ENCODE data around the gene KLF7.
"Not testable (repeated sequence)": the region's sequence is repeated elsewhere in the genome, so short reads cannot be mapped to it uniquely, and the experiment has no call there.

Gene KLF7

GRCh38 chr2:207049122-207049521, 116.6 kb downstream of the KLF7 start:
- no peak for DNase-seq

DNA sequence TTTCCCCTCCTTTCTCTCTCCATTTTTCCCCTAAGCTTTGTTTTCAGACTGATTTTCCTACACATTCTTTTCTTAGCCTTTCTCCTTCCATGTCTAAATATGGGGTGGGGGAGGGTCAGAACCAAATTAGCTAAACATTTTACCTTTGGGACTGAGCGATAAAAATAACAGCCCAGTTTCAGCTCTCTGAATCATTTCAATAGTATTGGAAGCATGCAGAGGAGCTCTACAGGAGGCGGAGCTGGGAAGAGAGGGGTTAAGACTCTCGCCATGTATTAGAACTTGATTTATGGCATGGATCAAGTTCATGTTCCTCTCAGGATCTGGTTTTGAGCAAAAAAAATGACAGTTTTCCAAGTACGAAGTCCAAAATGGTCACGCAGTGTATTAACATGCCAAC, 117.3 kb downstream of the KLF7 start:
- DNase-seq, result no peak

GRCh38 chr2:207046724-207047123, 119.0 kb downstream of the KLF7 start:
- DNase-seq, result no peak

- no peak for DNase-seq
Observed at GRCh38 chr2:207045531-207045930, 120.2 kb downstream of the KLF7 start.

GRCh38 chr2:207044379-207045362, 121.1 kb downstream of the KLF7 start:
- no peak for DNase-seq

- DNase-seq, result peak; percentile 6
Observed at GRCh38 chr2:207042841-207043240, 122.9 kb downstream of the KLF7 start.

- DNase-seq, result no peak
Observed at GRCh38 chr2:207041786-207042554, 123.8 kb downstream of the KLF7 start.

DNA sequence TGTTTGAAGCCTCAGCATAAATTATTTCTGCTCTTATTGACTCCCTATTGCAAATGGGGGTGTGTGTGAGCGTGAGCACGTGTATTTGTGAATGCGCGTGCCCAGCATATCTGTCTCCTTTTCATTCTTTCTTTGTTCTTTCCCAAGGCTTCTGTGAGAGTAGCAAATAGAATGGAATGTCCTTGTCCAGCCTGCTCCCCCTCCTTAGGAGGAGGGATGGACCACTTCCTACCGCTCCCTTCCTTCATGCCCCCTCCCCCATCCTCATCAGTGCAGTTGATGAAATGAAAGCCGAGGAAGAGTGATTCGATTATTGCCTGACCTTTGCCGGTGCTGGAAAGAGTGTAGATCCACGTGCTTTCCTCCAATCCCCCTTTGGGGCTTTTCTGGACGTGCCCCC, 124.5 kb downstream of the KLF7 start:
- DNase-seq, result no peak

DNA sequence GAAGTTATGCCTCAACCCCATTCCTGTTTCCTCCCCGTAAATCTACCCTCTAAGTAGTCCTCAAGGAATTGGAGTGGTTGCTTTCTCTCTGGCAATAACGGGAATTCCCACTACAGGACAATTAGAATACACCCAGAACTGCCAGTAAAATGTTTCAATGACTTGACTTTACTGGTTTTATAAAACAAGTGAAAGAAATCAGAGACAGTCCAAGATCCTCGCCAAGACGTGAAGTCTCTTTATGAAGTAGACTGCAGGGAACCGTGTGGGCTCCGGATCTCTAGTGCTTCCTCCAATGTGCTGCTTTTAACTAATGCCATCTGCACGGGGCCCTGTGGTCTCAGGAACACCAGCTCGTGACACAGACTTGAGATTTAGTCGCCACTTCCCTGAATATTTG, 125.1 kb downstream of the KLF7 start:
- DNase-seq, result no peak

GRCh38 chr2:207039225-207039624, 126.5 kb downstream of the KLF7 start:
- DNase-seq, result no peak

GRCh38 chr2:207038299-207038698, 127.4 kb downstream of the KLF7 start:
- DNase-seq, result no peak

GRCh38 chr2:207037896-207038295, 127.9 kb downstream of the KLF7 start:
- DNase-seq, result no peak

- DNase-seq, result not testable (repeated sequence)
Observed at GRCh38 chr2:207037023-207037422, 128.7 kb downstream of the KLF7 start.

GRCh38 chr2:207035875-207036274, 129.9 kb downstream of the KLF7 start:
- DNase-seq, result no peak

- no peak for DNase-seq
Observed at GRCh38 chr2:207032490-207032889, 133.3 kb downstream of the KLF7 start.

Measured in NCI-H1092 (cell line).